K562 (cell line): Measurements from ENCODE around the gene INKA2. TPM values are rescaled to one million over a fixed set of nuclear protein-coding genes. Genes with fewer than 3 reads are reported as not detected.

Experiments used
- ATF1 ChIP-seq, 2 experiments: fragments of 450-650 bp in 1 of 2; IDR thresholded peaks; 2 replicates each; pipeline ENCODE4 v1.6.1; 2016; ENCODE audit warnings: missing compliant biosample characterization in 1 of 2, missing genetic modification characterization in 1 of 2
- CBFA2T2 ChIP-seq: fragments of 450-650 bp; conservative IDR thresholded peaks from 2 replicates; pipeline ENCODE4 v1.6.1; 2017; ENCODE audit warnings: mild to moderate bottlenecking
- CBX2 ChIP-seq: fragments of 200-600 bp; sonication (generic); IDR thresholded peaks from one replicate; pipeline ENCODE4 v1.6.1; 2012; ENCODE audit warnings: mild to moderate bottlenecking, low read length, inconsistent platforms; ENCODE audit not compliant: insufficient read depth, poor library complexity, severe bottlenecking
- CBX3 ChIP-seq, 2 experiments: IDR thresholded peaks; 1 replicate in 1 of 2; 2 replicates in 1 of 2; pipeline ENCODE4 v1.6.1; 2012; ENCODE audit warnings: inconsistent platforms in 2 of 2, low read length in 2 of 2, borderline replicate concordance in 1 of 2, control low read depth in 1 of 2
- CTBP1 ChIP-seq: fragments of 450-650 bp; IDR thresholded peaks from 2 replicates; pipeline ENCODE4 v1.6.1; 2016; ENCODE audit warnings: borderline replicate concordance
- EP300 ChIP-seq: IDR thresholded peaks from 2 replicates; pipeline ENCODE4 v1.6.1; 2012; ENCODE audit warnings: low read length, improper control_type of control experiment
- ETV1 ChIP-seq: fragments of 450-650 bp; conservative IDR thresholded peaks from 2 replicates; pipeline ENCODE4 v1.6.1; 2016; ENCODE audit warnings: missing genetic modification characterization, control low read depth, low read depth, missing compliant biosample characterization
- FOXJ3 ChIP-seq: sonication (generic); formaldehyde crosslinking; IDR thresholded peaks from 2 replicates; pipeline ENCODE4 v1.4.0; 2020; ENCODE audit warnings: mild to moderate bottlenecking, missing genetic modification reagents
- HMG20A ChIP-seq: fragments of 450-650 bp; formaldehyde crosslinking; conservative IDR thresholded peaks from 2 replicates; pipeline ENCODE4 v1.4.0; 2020; ENCODE audit warnings: mild to moderate bottlenecking, mixed read lengths
- KAT2B ChIP-seq: IDR thresholded peaks from one replicate; pipeline ENCODE4 v1.6.1; 2012; ENCODE audit warnings: low read depth, mild to moderate bottlenecking, control low read depth, inconsistent platforms, low read length, moderate library complexity
- L3MBTL2 ChIP-seq: fragments of 450-650 bp; IDR thresholded peaks from 2 replicates; pipeline ENCODE4 v1.6.1; 2016; ENCODE audit warnings: mild to moderate bottlenecking, moderate library complexity
- MCM7 ChIP-seq, 2 experiments: fragments of 450-650 bp; IDR thresholded peaks; 2 replicates each; pipeline ENCODE4 v1.6.1; 2016 to 2018
- NR2C2 ChIP-seq, 2 experiments: fragments of 200-800 bp in 1 of 2; sonication (Bioruptor generic) in 1 of 2; sonication (generic) in 1 of 2; formaldehyde crosslinking in 1 of 2; IDR thresholded peaks; 2 replicates each; pipeline versions ENCODE4 v1.6.1 to v1.8.0; 2016 to 2022; ENCODE audit warnings: mild to moderate bottlenecking in 1 of 2, missing compliant biosample characterization in 1 of 2, missing genetic modification characterization in 1 of 2, missing genetic modification reagents in 1 of 2
- NRF1 ChIP-seq, 2 experiments: fragments of 450-650 bp; IDR thresholded peaks in 1 of 2; conservative IDR thresholded peaks in 1 of 2; 2 replicates each; pipeline ENCODE4 v1.6.1; 2014; ENCODE audit warnings: mild to moderate bottlenecking in 2 of 2
- RAD21 ChIP-seq, 2 experiments: fragments of 250-450 bp in 1 of 2; fragments of 450-650 bp in 1 of 2; sonication (Bioruptor Pico) in 1 of 2; formaldehyde crosslinking in 1 of 2; IDR thresholded peaks in 1 of 2; conservative IDR thresholded peaks in 1 of 2; 2 replicates each; pipeline versions ENCODE4 v1.4.0 to v1.8.0; 2020 to 2022; ENCODE audit warnings: mild to moderate bottlenecking in 2 of 2, moderate library complexity in 1 of 2
- SRSF7 ChIP-seq: fragments of 200-400 bp; formaldehyde crosslinking; optimal IDR thresholded peaks from 2 replicates; pipeline ENCODE3; 2017; ENCODE audit warnings: mild to moderate bottlenecking, low read depth, low read length
- TEAD4 ChIP-seq, 2 experiments: sonication (generic) in 1 of 2; formaldehyde crosslinking in 1 of 2; IDR thresholded peaks; 2 replicates each; pipeline versions ENCODE4 v1.6.1 to v1.8.0; 2012 to 2022; ENCODE audit warnings: borderline replicate concordance in 1 of 2, inconsistent platforms in 1 of 2, low read length in 1 of 2, mild to moderate bottlenecking in 1 of 2, missing genetic modification reagents in 1 of 2
- TOE1 ChIP-seq, 2 experiments: fragments of 450-650 bp in 1 of 2; sonication (generic) in 1 of 2; formaldehyde crosslinking in 1 of 2; IDR thresholded peaks; 2 replicates each; pipeline versions ENCODE4 v1.7.1 to v1.8.0; 2016 to 2022; ENCODE audit warnings: borderline replicate concordance in 2 of 2, mild to moderate bottlenecking in 2 of 2, antibody characterized with exemption in 1 of 2, inconsistent platforms in 1 of 2, low read depth in 1 of 2, missing genetic modification reagents in 1 of 2, moderate library complexity in 1 of 2
- XRCC5 ChIP-seq: fragments of 200-400 bp; formaldehyde crosslinking; IDR thresholded peaks from 2 replicates; pipeline ENCODE4 v1.6.1; 2017; ENCODE audit warnings: low read depth, mild to moderate bottlenecking, low read length
- ZBTB9 ChIP-seq: fragments of 450-650 bp; formaldehyde crosslinking; IDR thresholded peaks from 2 replicates; pipeline ENCODE4 v1.4.0; 2020; ENCODE audit warnings: mild to moderate bottlenecking, moderate library complexity
- polyA plus RNA-seq, 8 experiments: library from polyadenylated mRNA; depleted of rRNA in 4 of 8; stranded (reverse) in 5 of 8; unstranded in 3 of 8; fragments of >200 nt; fragmentation: Nextera tagmentation in 2 of 8; fragmentation: Illumina TruSeq in 1 of 8; extraction: Ambion mirVana in 2 of 8; extraction: Trizol in 1 of 8; gene quantifications; 2 replicates each; pipeline versions ENCODE4 v1.2.1 to v1.2.3, GENCODE V29; 2011 to 2014; ENCODE audit warnings: inconsistent platforms in 1 of 8, missing spikeins in 1 of 8
- total RNA-seq, 7 experiments: library from RNA; depleted of rRNA in 6 of 7; stranded (reverse); fragments of >200 nt in 6 of 7; fragmentation: Illumina TruSeq in 2 of 7; extraction: Trizol in 2 of 7; gene quantifications; 2 replicates each; pipeline versions ENCODE4 v1.2.1 to v1.2.3, GENCODE V29; 2011 to 2021; ENCODE audit warnings: low replicate concordance in 1 of 7
- TF ChIP-seq, protein P1 (sequence below): fragments of 250-450 bp; sonication (Bioruptor Pico); IDR thresholded peaks from 2 replicates; pipeline ENCODE4 v1.4.0; 2020; ENCODE audit warnings: mild to moderate bottlenecking, moderate library complexity
- TF ChIP-seq, protein P2 (sequence below), 2 experiments: fragments of 450-650 bp; IDR thresholded peaks; 2 replicates each; pipeline ENCODE4 v1.6.1; 2016

The INKA2 gene
- total and polyA plus RNA-seq, 9 of the 15 experiments (the other 6 are each of a cell fraction or from before 2014, with no cell fraction given) = 0.04 to 1.4 (median 0.26) TPM; not detected in 1

GRCh38 chr1:111733183-111733991, 5.8 kb downstream of the INKA2 start (continued):
- TF ChIP-seq ATF1 (CRISPR knock-in tag; IDR thresholded peaks at IDR 0.05) (no peak), ATF1 (tag; IDR thresholded peaks at IDR 0.05) (0 out of 2 replicates have a peak, but pooled peaks have one; percentile 41), RAD21 (CRISPR knock-in tag; conservative IDR thresholded peaks at IDR 0.05 in 1 of 2, IDR thresholded peaks at IDR 0.05 in 1 of 2) (0 out of 4 replicates have a peak, but pooled peaks of 1 of the 2 experiments have one; percentile 17), L3MBTL2 (no peak; the same call in 1 of the 2 replicates), ZBTB9 (CRISPR knock-in tag) (no peak), SRSF7 (no peak), TEAD4 (IDR thresholded peaks at IDR 0.05; ENCODE audit: low read length) (no peak), TEAD4 (CRISPR knock-in tag; IDR thresholded peaks at IDR 0.05; ENCODE audit: borderline replicate concordance) (no peak), ETV1 (tag) (peak; percentile 62; the same call in 1 of the 2 replicates), KAT2B (no peak), HMG20A (CRISPR knock-in tag) (no peak), NR2C2 (CRISPR knock-in tag; IDR thresholded peaks at IDR 0.05) (peak; percentile 90), NR2C2 (tag; IDR thresholded peaks at IDR 0.05) (peak; percentile 97), NRF1 (conservative IDR thresholded peaks at IDR 0.05 in 1 of 2, IDR thresholded peaks at IDR 0.05 in 1 of 2) (no peak), CBFA2T2 (no peak), CBX3 (IDR thresholded peaks at IDR 0.05; ENCODE audit: borderline replicate concordance in 1 of 2, low read length in 2 of 2) (no peak), MCM7 (IDR thresholded peaks at IDR 0.05) (no peak), TOE1 (IDR thresholded peaks at IDR 0.05; ENCODE audit: borderline replicate concordance) (no peak), TOE1 (CRISPR knock-in tag; IDR thresholded peaks at IDR 0.05; ENCODE audit: borderline replicate concordance, low read depth) (no peak), CBX2 (no peak), FOXJ3 (CRISPR knock-in tag) (peak; percentile 87), EP300 (no peak), CTBP1 (peak; percentile 81), XRCC5 (no peak)
- TF ChIP-seq, protein P1, sequence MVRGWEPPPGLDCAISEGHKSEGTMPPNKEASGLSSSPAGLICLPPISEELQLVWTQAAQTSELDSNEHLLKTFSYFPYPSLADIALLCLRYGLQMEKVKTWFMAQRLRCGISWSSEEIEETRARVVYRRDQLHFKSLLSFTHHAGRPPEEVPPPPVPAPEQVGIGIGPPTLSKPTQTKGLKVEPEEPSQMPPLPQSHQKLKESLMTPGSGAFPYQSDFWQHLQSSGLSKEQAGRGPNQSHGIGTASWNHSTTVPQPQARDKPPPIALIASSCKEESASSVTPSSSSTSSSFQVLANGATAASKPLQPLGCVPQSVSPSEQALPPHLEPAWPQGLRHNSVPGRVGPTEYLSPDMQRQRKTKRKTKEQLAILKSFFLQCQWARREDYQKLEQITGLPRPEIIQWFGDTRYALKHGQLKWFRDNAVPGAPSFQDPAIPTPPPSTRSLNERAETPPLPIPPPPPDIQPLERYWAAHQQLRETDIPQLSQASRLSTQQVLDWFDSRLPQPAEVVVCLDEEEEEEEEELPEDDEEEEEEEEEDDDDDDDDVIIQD = no peak
- TF ChIP-seq, protein P2, sequence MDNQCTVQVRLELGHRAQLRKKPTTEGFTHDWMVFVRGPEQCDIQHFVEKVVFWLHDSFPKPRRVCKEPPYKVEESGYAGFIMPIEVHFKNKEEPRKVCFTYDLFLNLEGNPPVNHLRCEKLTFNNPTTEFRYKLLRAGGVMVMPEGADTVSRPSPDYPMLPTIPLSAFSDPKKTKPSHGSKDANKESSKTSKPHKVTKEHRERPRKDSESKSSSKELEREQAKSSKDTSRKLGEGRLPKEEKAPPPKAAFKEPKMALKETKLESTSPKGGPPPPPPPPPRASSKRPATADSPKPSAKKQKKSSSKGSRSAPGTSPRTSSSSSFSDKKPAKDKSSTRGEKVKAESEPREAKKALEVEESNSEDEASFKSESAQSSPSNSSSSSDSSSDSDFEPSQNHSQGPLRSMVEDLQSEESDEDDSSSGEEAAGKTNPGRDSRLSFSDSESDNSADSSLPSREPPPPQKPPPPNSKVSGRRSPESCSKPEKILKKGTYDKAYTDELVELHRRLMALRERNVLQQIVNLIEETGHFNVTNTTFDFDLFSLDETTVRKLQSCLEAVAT (IDR thresholded peaks at IDR 0.05) = no peak
